HL-60/S4 treated with retinoic acid at 250 ng/mL for 4 days and 3 days (cell line): ENCODE results near the gene DENND4C.
"Not testable (repeated sequence)": the region's sequence is repeated elsewhere in the genome, so short reads cannot be mapped to it uniquely, and the experiment has no call there.

Source experiments
- in situ Hi-C: fragments of 300-500 bp; cut with MboI; formaldehyde crosslinking; loops from 2 replicates; pipeline ENCODE4 v1.7.0; 2022; ENCODE audit warnings: low sequenced_read_pairs

Gene DENND4C

GRCh38 chr9:19369107-19369506, 138.6 kb downstream of the DENND4C start:
- in situ Hi-C loops: no loop called here

GRCh38 chr9:19371942-19372341, 141.4 kb downstream of the DENND4C start:
- in situ Hi-C loops: no loop called here

- in situ Hi-C loops: no loop called here
Measured at GRCh38 chr9:19372567-19372966, 142.1 kb downstream of the DENND4C start.

GRCh38 chr9:19373527-19373926, 143.0 kb downstream of the DENND4C start:
- in situ Hi-C loops: no loop called here

GRCh38 chr9:19375538-19375937, 145.0 kb downstream of the DENND4C start:
- in situ Hi-C loops: no loop called here

GRCh38 chr9:19376931-19377330, 146.4 kb downstream of the DENND4C start:
- in situ Hi-C loops: no loop called here

- in situ Hi-C loops: no loop called here
Measured at GRCh38 chr9:19378164-19378563, 147.7 kb downstream of the DENND4C start.

GRCh38 chr9:19378647-19379046, 148.2 kb downstream of the DENND4C start:
- in situ Hi-C loops: no loop called here

- in situ Hi-C loops: no loop called here
Measured at GRCh38 chr9:19379283-19379682, 148.8 kb downstream of the DENND4C start.

- in situ Hi-C loops: no loop called here
Measured at GRCh38 chr9:19379697-19380046, 149.2 kb downstream of the DENND4C start.

GRCh38 chr9:19380826-19381075, 150.3 kb downstream of the DENND4C start:
- in situ Hi-C loops: no loop called here

GRCh38 chr9:19381656-19382055, 151.2 kb downstream of the DENND4C start:
- in situ Hi-C loops: no loop called here

- in situ Hi-C loops: not testable (repeated sequence)
Measured at GRCh38 chr9:19385212-19385611, 154.7 kb downstream of the DENND4C start.

GRCh38 chr9:19385786-19386501, 155.5 kb downstream of the DENND4C start:
- in situ Hi-C loops: no loop called here

- in situ Hi-C loops: no loop called here
Measured at GRCh38 chr9:19386502-19387044, 156.1 kb downstream of the DENND4C start.

GRCh38 chr9:19387317-19387716, 156.8 kb downstream of the DENND4C start:
- in situ Hi-C loops: no loop called here

- in situ Hi-C loops: not testable (repeated sequence)
Measured at GRCh38 chr9:19389539-19389938, 159.0 kb downstream of the DENND4C start.

GRCh38 chr9:19397845-19398244, 167.4 kb downstream of the DENND4C start:
- in situ Hi-C loops: no loop called here

- in situ Hi-C loops: not testable (repeated sequence)
Measured at GRCh38 chr9:19403231-19403630, 172.7 kb downstream of the DENND4C start.

GRCh38 chr9:19404283-19405075, 174.0 kb downstream of the DENND4C start:
- in situ Hi-C loops: no loop called here

GRCh38 chr9:19405771-19406170, 175.3 kb downstream of the DENND4C start:
- in situ Hi-C loops: no loop called here

- in situ Hi-C loops: no loop called here
Measured at GRCh38 chr9:19408316-19408692, 177.8 kb downstream of the DENND4C start.
